ENCODE results near the gene ZNF613. TPM values are rescaled to one million over a fixed set of nuclear protein-coding genes. Genes with fewer than 3 reads are reported as not detected.
A peak's percentile ranks its signal among the peaks of the same experiment; 100 is the strongest.
"Not testable (repeated sequence)": the region's sequence is repeated elsewhere in the genome, so short reads cannot be mapped to it uniquely, and the experiment has no call there.

The ZNF613 gene
- total RNA-seq, 2 donors from 2014 or later, result 17.5 to 22.5 TPM

DNA sequence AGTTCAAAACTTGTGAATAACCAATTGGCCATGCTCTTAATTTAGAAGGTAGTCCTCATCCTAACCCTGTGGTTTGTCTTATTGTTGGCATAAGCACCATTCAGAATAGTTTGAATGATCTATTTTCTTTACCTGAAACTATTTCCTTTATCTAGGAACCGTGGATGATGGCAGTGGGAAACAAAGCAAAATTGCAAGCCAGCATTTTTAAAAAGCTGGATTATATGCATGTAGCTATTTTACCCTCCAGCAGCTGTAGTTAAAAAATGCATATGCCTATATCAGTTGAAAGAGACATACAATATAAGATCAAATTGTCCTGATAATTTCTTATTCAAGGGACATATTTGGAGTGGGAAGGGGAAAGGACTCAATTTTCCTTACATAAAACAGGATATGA lies 19.3 kb downstream of the ZNF613 start:
- Histone ChIP-seq H3K27me3 (ENCODE audit: control insufficient read depth, insufficient read depth, low read length, poor library complexity, severe bottlenecking) (no peaks in the 10 kb centered on the region), H3K4me3 (ENCODE audit: low read length) (peak overlapping the region; percentile 72), H3K9me3 (ENCODE audit: control insufficient read depth, low read length) (peaks cover 99% of the 10 kb centered on the region), H3K4me1 (ENCODE audit: control insufficient read depth, insufficient read depth, low read length) (no peaks in the 10 kb centered on the region), H3K9ac (ENCODE audit: extremely low read depth, low read length, poor library complexity, severe bottlenecking) (no peak overlapping the region), H3K36me3 (ENCODE audit: control insufficient read depth, insufficient read depth, low read length) (peaks cover 61% of the 10 kb centered on the region), H3K27ac (ENCODE audit: low read depth, low read length) (no peak overlapping the region)
- DNase-seq, result no peak
- Mint-ChIP-seq H3K27me3 (ENCODE audit: insufficient read depth) (no peaks in the 10 kb centered on the region), H3K27ac (no peak overlapping the region), H3K9me3 (peaks cover 98% of the 10 kb centered on the region), H3K4me1 (no peaks in the 10 kb centered on the region), H3K4me3 (no peak overlapping the region), H3K36me3 (ENCODE audit: low read depth) (peaks cover 82% of the 10 kb centered on the region)
- WGBS, 2 experiments (ENCODE audit: insufficient coverage in 1 of 2, insufficient read length in 1 of 2), result 88 to 100% methylated on average over 1 of the region's 1 CpG
- TF ChIP-seq, protein P1, sequence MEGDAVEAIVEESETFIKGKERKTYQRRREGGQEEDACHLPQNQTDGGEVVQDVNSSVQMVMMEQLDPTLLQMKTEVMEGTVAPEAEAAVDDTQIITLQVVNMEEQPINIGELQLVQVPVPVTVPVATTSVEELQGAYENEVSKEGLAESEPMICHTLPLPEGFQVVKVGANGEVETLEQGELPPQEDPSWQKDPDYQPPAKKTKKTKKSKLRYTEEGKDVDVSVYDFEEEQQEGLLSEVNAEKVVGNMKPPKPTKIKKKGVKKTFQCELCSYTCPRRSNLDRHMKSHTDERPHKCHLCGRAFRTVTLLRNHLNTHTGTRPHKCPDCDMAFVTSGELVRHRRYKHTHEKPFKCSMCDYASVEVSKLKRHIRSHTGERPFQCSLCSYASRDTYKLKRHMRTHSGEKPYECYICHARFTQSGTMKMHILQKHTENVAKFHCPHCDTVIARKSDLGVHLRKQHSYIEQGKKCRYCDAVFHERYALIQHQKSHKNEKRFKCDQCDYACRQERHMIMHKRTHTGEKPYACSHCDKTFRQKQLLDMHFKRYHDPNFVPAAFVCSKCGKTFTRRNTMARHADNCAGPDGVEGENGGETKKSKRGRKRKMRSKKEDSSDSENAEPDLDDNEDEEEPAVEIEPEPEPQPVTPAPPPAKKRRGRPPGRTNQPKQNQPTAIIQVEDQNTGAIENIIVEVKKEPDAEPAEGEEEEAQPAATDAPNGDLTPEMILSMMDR (conservative IDR thresholded peaks at IDR 0.05), result no peak

DNA sequence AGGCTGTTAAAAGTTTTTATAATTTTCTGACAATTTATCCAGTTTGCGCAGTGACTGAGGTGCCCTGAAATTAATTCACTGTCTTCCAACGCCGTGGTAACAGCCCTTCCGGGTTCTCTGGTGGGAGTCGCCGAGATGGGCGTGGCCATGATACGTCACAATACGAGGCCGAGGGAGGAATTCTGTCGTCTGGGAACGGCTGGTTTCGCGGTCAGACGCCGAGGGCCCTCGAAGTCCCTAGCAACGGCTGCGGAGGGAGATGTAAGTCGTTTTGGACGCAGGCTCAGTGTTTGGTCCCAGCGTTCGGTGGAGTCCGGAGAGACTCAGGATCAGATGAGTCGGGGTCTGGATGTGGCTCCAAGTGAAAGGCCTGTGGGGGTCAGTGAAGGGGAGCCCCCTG lies 21.7 kb downstream of the ZNF613 start:
- TF ChIP-seq, protein P1 (conservative IDR thresholded peaks at IDR 0.05), result no peak
- peaks cover 90% of the 10 kb centered on the region for H3K9me3 ChIP-seq (ENCODE audit: control insufficient read depth, low read length)

DNA sequence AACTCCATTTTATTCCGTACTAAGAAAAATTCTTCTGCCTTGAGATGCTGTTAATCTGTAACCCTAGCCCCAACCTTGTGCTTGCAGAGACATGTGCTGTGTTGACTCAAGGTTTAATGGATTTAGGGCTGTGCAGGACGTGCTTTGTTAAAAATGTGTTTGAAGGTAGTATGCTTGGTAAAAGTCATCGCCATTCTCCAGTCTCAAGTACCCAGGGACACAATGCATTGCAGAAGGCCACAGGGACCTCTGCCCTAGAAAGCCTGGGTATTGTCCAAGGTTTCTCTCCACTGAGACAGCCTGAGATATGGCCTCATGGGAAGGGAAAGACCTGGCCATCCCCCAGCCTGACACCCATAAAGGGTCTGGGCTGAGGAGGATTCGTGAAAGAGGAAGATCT lies 30.6 kb downstream of the ZNF613 start:
- Mint-ChIP-seq H3K9me3 (peaks cover 83% of the 10 kb centered on the region), H3K36me3 (ENCODE audit: low read depth) (peaks cover 26% of the 10 kb centered on the region), H3K4me1 (peaks cover 27% of the 10 kb centered on the region)
- H3K4me1 ChIP-seq (ENCODE audit: control insufficient read depth, insufficient read depth, low read length); H3K4me3 Mint-ChIP-seq; H3K27ac ChIP-seq (ENCODE audit: low read depth, low read length); H3K27me3 Mint-ChIP-seq (ENCODE audit: insufficient read depth); H3K27ac Mint-ChIP-seq; H3K9ac ChIP-seq (ENCODE audit: extremely low read depth, low read length, poor library complexity, severe bottlenecking); DNase-seq; H3K27me3 ChIP-seq (ENCODE audit: control insufficient read depth, insufficient read depth, low read length, poor library complexity, severe bottlenecking): not testable (repeated sequence)
- peak overlapping the region; percentile 34 for H3K4me3 ChIP-seq (ENCODE audit: low read length)
- peaks cover 73% of the 10 kb centered on the region for H3K9me3 ChIP-seq (ENCODE audit: control insufficient read depth, low read length)
- WGBS, 2 experiments (ENCODE audit: insufficient coverage in 1 of 2, insufficient read length in 1 of 2), result 83 to 92% methylated on average over 2 to 4 of the region's 4 CpGs
- H3K36me3 ChIP-seq (ENCODE audit: control insufficient read depth, insufficient read depth, low read length), result peaks cover 13% of the 10 kb centered on the region

More for the DNA sequence above, 21.7 kb downstream of the ZNF613 start:
- Histone ChIP-seq H3K36me3 (ENCODE audit: control insufficient read depth, insufficient read depth, low read length) (peaks cover 38% of the 10 kb centered on the region), H3K9ac (ENCODE audit: extremely low read depth, low read length, poor library complexity, severe bottlenecking) (no peak overlapping the region), H3K4me1 (ENCODE audit: control insufficient read depth, insufficient read depth, low read length) (no peaks in the 10 kb centered on the region), H3K27me3 (ENCODE audit: control insufficient read depth, insufficient read depth, low read length, poor library complexity, severe bottlenecking) (no peaks in the 10 kb centered on the region), H3K27ac (ENCODE audit: low read depth, low read length) (no peak overlapping the region), H3K4me3 (ENCODE audit: low read length) (peak overlapping the region; percentile 45)
- no peak for DNase-seq
- Mint-ChIP-seq H3K4me3 (no peak overlapping the region), H3K4me1 (no peaks in the 10 kb centered on the region), H3K27ac (no peak overlapping the region), H3K36me3 (ENCODE audit: low read depth) (peaks cover 66% of the 10 kb centered on the region), H3K27me3 (ENCODE audit: insufficient read depth) (no peaks in the 10 kb centered on the region), H3K9me3 (peaks cover 91% of the 10 kb centered on the region)
- 95% methylated on average over 20 to 25 of the region's 25 CpGs for WGBS, 2 experiments (ENCODE audit: insufficient coverage in 1 of 2, insufficient read length in 1 of 2)

DNA sequence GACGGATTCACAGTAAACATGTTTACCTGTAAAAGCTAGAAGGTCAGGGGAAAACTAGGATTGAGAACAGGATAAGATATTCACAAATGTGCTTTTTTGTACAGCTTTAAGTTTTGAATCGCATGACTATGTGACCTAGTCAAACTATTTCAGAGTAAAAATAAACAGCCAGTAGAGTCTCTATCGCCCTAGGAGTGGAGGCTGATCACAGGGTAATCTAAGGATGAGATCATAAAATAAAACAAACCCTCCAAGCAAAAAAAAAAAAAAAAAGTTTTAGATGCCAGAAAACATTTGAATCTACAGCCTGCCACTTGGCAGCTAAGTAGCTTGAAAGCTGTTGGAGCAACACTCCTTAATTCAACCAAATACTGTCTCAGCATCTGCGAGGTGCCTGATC lies 32.5 kb downstream of the ZNF613 start:
- H3K4me3 ChIP-seq (ENCODE audit: low read length), result peak overlapping the region; percentile 26
- TF ChIP-seq, protein P1 (conservative IDR thresholded peaks at IDR 0.05), result no peak
- 85 to 100% methylated on average over 2 to 4 of the region's 4 CpGs for whole genome bisulfite sequencing, 2 experiments (ENCODE audit: insufficient coverage in 1 of 2, insufficient read length in 1 of 2)
- Mint-ChIP-seq H3K27ac (peak overlapping the region; percentile 94), H3K4me1 (peaks cover 27% of the 10 kb centered on the region), H3K9me3 (peaks cover 89% of the 10 kb centered on the region), H3K27me3 (ENCODE audit: insufficient read depth) (no peaks in the 10 kb centered on the region), H3K36me3 (ENCODE audit: low read depth) (peaks cover 46% of the 10 kb centered on the region), H3K4me3 (peak overlapping the region; percentile 19)
- H3K9me3 ChIP-seq (ENCODE audit: control insufficient read depth, low read length), result peaks cover 82% of the 10 kb centered on the region
- H3K4me1 ChIP-seq (ENCODE audit: control insufficient read depth, insufficient read depth, low read length), result peaks cover 3% of the 10 kb centered on the region
- H3K27me3 ChIP-seq (ENCODE audit: control insufficient read depth, insufficient read depth, low read length, poor library complexity, severe bottlenecking), result no peaks in the 10 kb centered on the region
- no peak for DNase-seq
- peak overlapping the region; percentile 2 for H3K27ac ChIP-seq (ENCODE audit: low read depth, low read length)
- peak overlapping the region; percentile 36 for H3K9ac ChIP-seq (ENCODE audit: extremely low read depth, low read length, poor library complexity, severe bottlenecking)
- H3K36me3 ChIP-seq (ENCODE audit: control insufficient read depth, insufficient read depth, low read length), result peaks cover 31% of the 10 kb centered on the region

DNA sequence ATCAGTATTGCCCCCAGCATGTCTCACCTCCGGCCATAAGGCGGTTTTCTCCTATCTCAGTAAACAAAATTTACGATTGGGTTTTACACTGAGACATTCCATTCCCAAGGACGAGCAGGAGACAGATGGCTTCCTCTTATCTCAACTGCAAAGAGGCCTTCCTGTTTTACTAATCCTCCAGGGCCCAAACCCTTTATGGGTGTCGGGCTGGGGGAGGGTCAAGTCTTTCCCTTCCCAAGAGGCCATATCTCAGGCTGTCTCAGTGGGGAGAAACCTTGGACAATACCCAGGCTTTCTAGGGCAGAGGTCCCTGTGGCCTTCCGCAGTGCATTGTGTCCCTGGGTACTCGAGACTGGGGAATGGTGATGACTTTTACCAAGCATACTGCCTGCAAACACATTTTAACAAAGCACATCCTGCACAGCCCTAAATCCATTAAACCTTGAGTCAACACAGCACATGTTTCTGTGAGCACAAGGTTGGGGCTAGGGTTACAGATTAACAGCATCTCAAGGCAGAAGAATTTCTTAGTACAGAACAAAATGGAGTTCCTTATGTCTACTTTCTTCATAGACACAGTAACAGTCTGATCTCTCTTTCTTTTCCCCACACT lies 33.5 kb downstream of the ZNF613 start:
- H3K27me3 ChIP-seq (ENCODE audit: control insufficient read depth, insufficient read depth, low read length, poor library complexity, severe bottlenecking); H3K4me1 ChIP-seq (ENCODE audit: control insufficient read depth, insufficient read depth, low read length); H3K4me3 Mint-ChIP-seq; H3K27me3 Mint-ChIP-seq (ENCODE audit: insufficient read depth): not testable (repeated sequence)
- Mint-ChIP-seq H3K36me3 (ENCODE audit: low read depth) (peaks cover 55% of the 10 kb centered on the region), H3K4me1 (peaks cover 27% of the 10 kb centered on the region), H3K9me3 (peaks cover 90% of the 10 kb centered on the region), H3K27ac (peak overlapping the region; percentile 94)
- peaks cover 90% of the 10 kb centered on the region for H3K9me3 ChIP-seq (ENCODE audit: control insufficient read depth, low read length)
- peak; percentile 61 for DNase-seq
- H3K9ac ChIP-seq (ENCODE audit: extremely low read depth, low read length, poor library complexity, severe bottlenecking), result peak overlapping the region; percentile 29
- peak overlapping the region; percentile 2 for H3K27ac ChIP-seq (ENCODE audit: low read depth, low read length)
- peaks cover 40% of the 10 kb centered on the region for H3K36me3 ChIP-seq (ENCODE audit: control insufficient read depth, insufficient read depth, low read length)
- 56 to 82% methylated on average over 6 to 7 of the region's 7 CpGs for WGBS, 2 experiments (ENCODE audit: insufficient coverage in 1 of 2, insufficient read length in 1 of 2)
- peak overlapping the region; percentile 73 for H3K4me3 ChIP-seq (ENCODE audit: low read length)
